ENCODE measurements around the gene ATXN7L1.

ATXN7L1 gene

GRCh38 chr7:105719395-105719794, 157.0 kb downstream of the ATXN7L1 start:
- TF ChIP-seq CTCF (IDR thresholded peaks at IDR 0.05) = no peak
- Histone ChIP-seq H3K4me3 (ENCODE audit: low read depth, low read length) (no peak overlapping the region), H3K27ac (no peak overlapping the region), H3K36me3 (ENCODE audit: control insufficient read depth, insufficient read depth, low read length) (no peaks in the 10 kb centered on the region), H3K9ac (no peak overlapping the region), H3K79me2 (no peaks in the 10 kb centered on the region), H3K9me3 (ENCODE audit: control insufficient read depth, low read length) (no peaks in the 10 kb centered on the region), H3K27me3 (ENCODE audit: control insufficient read depth, insufficient read depth, low read length) (no peaks in the 10 kb centered on the region), H3K4me1 (peaks cover 20% of the 10 kb centered on the region), H2AFZ (no peak overlapping the region), H3K4me2 (ENCODE audit: low read length) (no peak overlapping the region)

- Histone ChIP-seq H3K27ac (peak overlapping the region; percentile 35), H3K36me3 (ENCODE audit: control insufficient read depth, insufficient read depth, low read length) (no peaks in the 10 kb centered on the region)
- no peak for TF ChIP-seq CTCF (IDR thresholded peaks at IDR 0.05)
These were observed 157.9 kb downstream of the ATXN7L1 start for GRCh38 chr7:105718511-105718925.

GRCh38 chr7:105715528-105715927, 160.9 kb downstream of the ATXN7L1 start:
- H3K4me3 ChIP-seq (ENCODE audit: low read depth, low read length) = no peak overlapping the region
- no peak for TF ChIP-seq CTCF (IDR thresholded peaks at IDR 0.05)
- no peak overlapping the region for H3K9ac ChIP-seq
- peaks cover 20% of the 10 kb centered on the region for H3K4me1 ChIP-seq
- H3K27ac ChIP-seq = no peak overlapping the region
- H3K27me3 ChIP-seq (ENCODE audit: control insufficient read depth, insufficient read depth, low read length) = no peaks in the 10 kb centered on the region
- H3K79me2 ChIP-seq = no peaks in the 10 kb centered on the region
- no peak overlapping the region for H3K4me2 ChIP-seq (ENCODE audit: low read length)
- no peaks in the 10 kb centered on the region for H3K36me3 ChIP-seq (ENCODE audit: control insufficient read depth, insufficient read depth, low read length)
- no peak overlapping the region for H2AFZ ChIP-seq
- no peaks in the 10 kb centered on the region for H3K9me3 ChIP-seq (ENCODE audit: control insufficient read depth, low read length)

More at GRCh38 chr7:105718511-105718925, 157.9 kb downstream of the ATXN7L1 start:
- Histone ChIP-seq H2AFZ (peak overlapping the region; percentile 25), H3K9me3 (ENCODE audit: control insufficient read depth, low read length) (no peaks in the 10 kb centered on the region), H3K4me3 (ENCODE audit: low read depth, low read length) (no peak overlapping the region), H3K4me2 (ENCODE audit: low read length) (no peak overlapping the region), H3K79me2 (no peaks in the 10 kb centered on the region), H3K9ac (no peak overlapping the region), H3K4me1 (peaks cover 20% of the 10 kb centered on the region), H3K27me3 (ENCODE audit: control insufficient read depth, insufficient read depth, low read length) (no peaks in the 10 kb centered on the region)

- Histone ChIP-seq H3K4me2 (ENCODE audit: low read length) (no peak overlapping the region), H3K36me3 (ENCODE audit: control insufficient read depth, insufficient read depth, low read length) (no peaks in the 10 kb centered on the region), H3K9ac (no peak overlapping the region), H3K27ac (no peak overlapping the region), H2AFZ (no peak overlapping the region), H3K9me3 (ENCODE audit: control insufficient read depth, low read length) (no peaks in the 10 kb centered on the region), H3K4me1 (peaks cover 8% of the 10 kb centered on the region), H3K27me3 (ENCODE audit: control insufficient read depth, insufficient read depth, low read length) (no peaks in the 10 kb centered on the region), H3K79me2 (no peaks in the 10 kb centered on the region), H3K4me3 (ENCODE audit: low read depth, low read length) (no peak overlapping the region)
- TF ChIP-seq CTCF (IDR thresholded peaks at IDR 0.05) = no peak
These were observed 162.6 kb downstream of the ATXN7L1 start for GRCh38 chr7:105713488-105714465.
